Fibroblast of lung (primary cell): Measurements from ENCODE around the gene ARID1B.

Source experiments
- EZH2 ChIP-seq: IDR thresholded peaks from 2 replicates; pipeline ENCODE4 v1.5.1; 2012; ENCODE audit warnings: low read length, control low read depth, mild to moderate bottlenecking; ENCODE audit errors: missing control alignments
- TF ChIP-seq, protein P1 (sequence below), 2 donors: IDR thresholded peaks in 1 of 2; conservative IDR thresholded peaks in 1 of 2; 1 replicate in 1 of 2; 2 replicates in 1 of 2; pipeline ENCODE4 v1.5.1; 2011 to 2012; ENCODE audit warnings: low read length in 2 of 2, control low read depth in 1 of 2, inconsistent platforms in 1 of 2, low read depth in 1 of 2, mild to moderate bottlenecking in 1 of 2

DNA sequence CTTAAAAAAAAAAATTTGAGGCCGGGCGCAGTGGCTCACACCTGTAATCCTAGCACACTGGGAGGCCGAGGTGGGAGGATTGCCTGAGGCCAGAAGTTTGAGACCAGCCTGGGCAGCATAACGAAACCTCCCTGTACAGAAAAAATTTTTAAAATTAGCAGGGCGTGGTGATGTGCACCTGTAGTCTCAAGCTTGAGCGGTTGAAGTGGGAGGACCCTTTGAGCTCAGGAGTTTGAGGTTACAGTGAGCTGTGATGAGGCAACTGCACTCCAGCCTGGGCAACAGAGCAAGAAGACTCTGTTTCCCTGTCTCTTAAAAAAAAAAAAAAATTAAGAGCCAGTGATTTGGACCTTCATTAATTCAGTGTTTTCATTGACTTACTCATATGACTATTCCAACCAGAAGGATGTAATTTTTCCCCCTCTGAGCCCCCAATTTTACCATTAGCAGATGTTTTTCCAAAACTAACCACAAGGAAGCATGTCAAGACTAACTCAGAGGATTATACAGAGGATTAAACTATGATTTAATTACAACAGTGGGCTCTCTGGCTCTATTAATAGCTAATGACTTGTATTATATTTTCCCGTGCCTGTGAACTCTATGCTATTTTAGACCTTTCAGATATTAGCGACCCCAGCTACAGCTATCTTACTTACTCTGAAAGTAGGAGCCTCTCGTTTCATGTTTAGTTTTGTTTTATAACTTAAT, 75.1 kb downstream of the ARID1B start:
- TF ChIP-seq, protein P1, sequence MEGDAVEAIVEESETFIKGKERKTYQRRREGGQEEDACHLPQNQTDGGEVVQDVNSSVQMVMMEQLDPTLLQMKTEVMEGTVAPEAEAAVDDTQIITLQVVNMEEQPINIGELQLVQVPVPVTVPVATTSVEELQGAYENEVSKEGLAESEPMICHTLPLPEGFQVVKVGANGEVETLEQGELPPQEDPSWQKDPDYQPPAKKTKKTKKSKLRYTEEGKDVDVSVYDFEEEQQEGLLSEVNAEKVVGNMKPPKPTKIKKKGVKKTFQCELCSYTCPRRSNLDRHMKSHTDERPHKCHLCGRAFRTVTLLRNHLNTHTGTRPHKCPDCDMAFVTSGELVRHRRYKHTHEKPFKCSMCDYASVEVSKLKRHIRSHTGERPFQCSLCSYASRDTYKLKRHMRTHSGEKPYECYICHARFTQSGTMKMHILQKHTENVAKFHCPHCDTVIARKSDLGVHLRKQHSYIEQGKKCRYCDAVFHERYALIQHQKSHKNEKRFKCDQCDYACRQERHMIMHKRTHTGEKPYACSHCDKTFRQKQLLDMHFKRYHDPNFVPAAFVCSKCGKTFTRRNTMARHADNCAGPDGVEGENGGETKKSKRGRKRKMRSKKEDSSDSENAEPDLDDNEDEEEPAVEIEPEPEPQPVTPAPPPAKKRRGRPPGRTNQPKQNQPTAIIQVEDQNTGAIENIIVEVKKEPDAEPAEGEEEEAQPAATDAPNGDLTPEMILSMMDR (conservative IDR thresholded peaks at IDR 0.05 in 1 of 2, IDR thresholded peaks at IDR 0.05 in 1 of 2; ENCODE audit: low read depth in 1 of 2, low read length in 2 of 2) = no peak
- TF ChIP-seq EZH2 = no peak
